CD14-positive monocyte (primary cell): ENCODE data around the gene GOLIM4. TPM values are rescaled to one million over a fixed set of nuclear protein-coding genes. Genes with fewer than 3 reads are reported as not detected.

ENCODE experiments used
- DNase-seq, 3 donors: peaks; one replicate each; pipeline ENCODE4 v3.0.0-alpha.2; 2011 to 2022
- H2AFZ ChIP-seq: 2 replicates; pipeline ENCODE4 v1.6.0; 2012; ENCODE audit warnings: mild to moderate bottlenecking, low read depth, low read length, inconsistent platforms; ENCODE audit not compliant: insufficient read depth, poor library complexity, severe bottlenecking
- H3K27ac ChIP-seq, 2 donors: 1 replicate in 1 of 2; 2 replicates in 1 of 2; pipeline ENCODE4 v1.5.1; 2012 to 2013; ENCODE audit warnings: low read length in 2 of 2, control low read depth in 1 of 2, inconsistent platforms in 1 of 2, low read depth in 1 of 2, mild to moderate bottlenecking in 1 of 2
- H3K27me3 ChIP-seq, 2 donors: one replicate each; pipeline versions ENCODE4 v1.6.0 to v1.6.1; 2011 to 2013; ENCODE audit warnings: low read length in 2 of 2; ENCODE audit not compliant: control insufficient read depth in 2 of 2, insufficient read depth in 2 of 2
- H3K36me3 ChIP-seq, 2 donors: replicated peaks in 1 of 2; 1 replicate in 1 of 2; 2 replicates in 1 of 2; pipeline versions ENCODE4 v1.5.1 to v1.6.1; 2012 to 2013; ENCODE audit warnings: low read length in 2 of 2, control low read depth in 1 of 2, inconsistent platforms in 1 of 2, mild to moderate bottlenecking in 1 of 2; ENCODE audit not compliant: insufficient read depth in 2 of 2, control insufficient read depth in 1 of 2
- H3K4me1 ChIP-seq, 2 donors: 1 replicate in 1 of 2; 2 replicates in 1 of 2; pipeline versions ENCODE4 v1.5.1 to v1.6.1; 2012 to 2013; ENCODE audit warnings: low read length in 2 of 2, control low read depth in 1 of 2, inconsistent platforms in 1 of 2, mild to moderate bottlenecking in 1 of 2, moderate library complexity in 1 of 2; ENCODE audit not compliant: insufficient read depth in 2 of 2, control insufficient read depth in 1 of 2
- H3K4me2 ChIP-seq: replicated peaks from 2 replicates; pipeline ENCODE3; 2012; ENCODE audit warnings: low read length, moderate library complexity, mild to moderate bottlenecking; ENCODE audit not compliant: poor library complexity, severe bottlenecking; ENCODE audit errors: extremely low read depth
- H3K4me3 ChIP-seq, 3 experiments: fragments of 200-600 bp in 1 of 3; sonication (generic) in 1 of 3; replicated peaks in 1 of 3; 1 replicate in 2 of 3; 2 replicates in 1 of 3; pipeline ENCODE4 v1.5.1; 2011 to 2013; ENCODE audit warnings: low read length in 3 of 3, mild to moderate bottlenecking in 3 of 3, control low read depth in 2 of 3, low read depth in 2 of 3, inconsistent platforms in 1 of 3, moderate library complexity in 1 of 3
- H3K79me2 ChIP-seq: 2 replicates; pipeline ENCODE4 v1.6.0; 2012; ENCODE audit warnings: mild to moderate bottlenecking, control low read depth, inconsistent platforms, low read length, moderate library complexity; ENCODE audit not compliant: insufficient read depth
- H3K9ac ChIP-seq: 2 replicates; pipeline ENCODE4 v1.6.0; 2017; ENCODE audit warnings: low read length, mild to moderate bottlenecking; ENCODE audit not compliant: insufficient read depth, poor library complexity, severe bottlenecking
- H3K9me3 ChIP-seq, 2 donors: replicated peaks in 1 of 2; 1 replicate in 1 of 2; 2 replicates in 1 of 2; pipeline versions ENCODE4 v1.5.1 to v1.6.1; 2012 to 2013; ENCODE audit warnings: low read length in 2 of 2, control low read depth in 1 of 2; ENCODE audit not compliant: control insufficient read depth in 1 of 2, insufficient read depth in 1 of 2
- H4K20me1 ChIP-seq: 2 replicates; pipeline ENCODE4 v1.6.0; 2012; ENCODE audit warnings: mild to moderate bottlenecking, low read length, control low read depth, moderate library complexity; ENCODE audit not compliant: insufficient read depth
- H3K27ac Mint-ChIP-seq, 7 donors: one replicate each; pipeline ENCODE4 v1.8.0; 2020; ENCODE audit warnings: mild to moderate bottlenecking in 7 of 7, mixed read lengths in 7 of 7, moderate library complexity in 6 of 7, inconsistent platforms in 2 of 7
- H3K27me3 Mint-ChIP-seq, 3 donors: one replicate each; pipeline ENCODE4 v1.8.0; 2021 to 2022; ENCODE audit warnings: low read depth in 3 of 3, mild to moderate bottlenecking in 3 of 3, mixed read lengths in 3 of 3, moderate library complexity in 3 of 3, inconsistent platforms in 1 of 3
- H3K36me3 Mint-ChIP-seq, 2 donors: one replicate each; pipeline ENCODE4 v1.8.0; 2020; ENCODE audit warnings: mixed read lengths in 2 of 2, inconsistent platforms in 1 of 2, mild to moderate bottlenecking in 1 of 2
- H3K4me1 Mint-ChIP-seq: one replicate; pipeline ENCODE4 v1.8.0; 2020; ENCODE audit warnings: mild to moderate bottlenecking, mixed read lengths
- H3K4me3 Mint-ChIP-seq, 2 donors: one replicate each; pipeline ENCODE4 v1.8.0; 2020; ENCODE audit warnings: mild to moderate bottlenecking in 2 of 2, mixed read lengths in 2 of 2, moderate library complexity in 1 of 2
- H3K9me3 Mint-ChIP-seq, 7 donors: one replicate each; pipeline ENCODE4 v1.8.0; 2020 to 2022; ENCODE audit warnings: mixed read lengths in 7 of 7, mild to moderate bottlenecking in 6 of 7, moderate library complexity in 6 of 7, inconsistent platforms in 2 of 7
- CTCF ChIP-seq: fragments of 200-600 bp; IDR thresholded peaks from one replicate; pipeline ENCODE4 v1.8.0; 2022; ENCODE audit warnings: antibody characterized with exemption, mild to moderate bottlenecking
- WGBS: methylation state at CpG from one replicate; pipeline ENCODE4 v1.1.5; 2013; ENCODE audit warnings: missing lambda C conversion rate; ENCODE audit not compliant: insufficient coverage; 5-methylcytosine and 5-hydroxymethylcytosine counted together
- intact Hi-C, 2 donors: fragments of 100-400 bp; cut with micrococcal nuclease; formaldehyde crosslinking; loops; one replicate each; pipeline versions ENCODE4 v1.15.0 to v1.15.1; 2023
- polyA plus RNA-seq, 3 donors: library from polyadenylated mRNA; depleted of rRNA in 1 of 3; unstranded in 2 of 3; stranded (reverse) in 1 of 3; fragments of 300-500 nt in 2 of 3; fragments of >200 nt in 1 of 3; fragmentation: Illumina TruSeq in 2 of 3; gene quantifications; 1 replicate in 2 of 3; 2 replicates in 1 of 3; pipeline ENCODE4 v1.2.3, GENCODE V29; 2012 to 2021

Gene GOLIM4
- polyA plus RNA-seq, 3 donors = 3.5 to 6.4 (median 5.8) TPM

- DNase-seq = no peak
- Histone ChIP-seq H3K27me3 (no peaks in the 10 kb centered on the region), H3K36me3 (no peaks in the 10 kb centered on the region), H3K9me3 (no peaks in the 10 kb centered on the region), H3K9ac (no peak overlapping the region), H3K4me1 (no peaks in the 10 kb centered on the region), H3K4me3 (no peak overlapping the region), H3K79me2 (no peaks in the 10 kb centered on the region), H4K20me1 (no peaks in the 10 kb centered on the region), H3K27ac (no peak overlapping the region), H2AFZ (no peak overlapping the region), H3K4me2 (no peak overlapping the region)
- TF ChIP-seq CTCF = no peak
- H3K4me3 Mint-ChIP-seq = no peak overlapping the region
- peaks cover 3 to 8% of the 10 kb centered on the region in 2 donors for H3K36me3 Mint-ChIP-seq
- H3K27ac Mint-ChIP-seq = no peak overlapping the region
- no peaks in the 10 kb centered on the region for H3K9me3 Mint-ChIP-seq
- peaks cover 8% of the 10 kb centered on the region for H3K4me1 Mint-ChIP-seq
- H3K27me3 Mint-ChIP-seq = peaks cover 0 to 1% (median 0%) of the 10 kb centered on the region in 3 donors
- intact Hi-C loops = no loop called here
Measured at GRCh38 chr3:168072323-168072650, 23.4 kb downstream of the GOLIM4 start.

DNA sequence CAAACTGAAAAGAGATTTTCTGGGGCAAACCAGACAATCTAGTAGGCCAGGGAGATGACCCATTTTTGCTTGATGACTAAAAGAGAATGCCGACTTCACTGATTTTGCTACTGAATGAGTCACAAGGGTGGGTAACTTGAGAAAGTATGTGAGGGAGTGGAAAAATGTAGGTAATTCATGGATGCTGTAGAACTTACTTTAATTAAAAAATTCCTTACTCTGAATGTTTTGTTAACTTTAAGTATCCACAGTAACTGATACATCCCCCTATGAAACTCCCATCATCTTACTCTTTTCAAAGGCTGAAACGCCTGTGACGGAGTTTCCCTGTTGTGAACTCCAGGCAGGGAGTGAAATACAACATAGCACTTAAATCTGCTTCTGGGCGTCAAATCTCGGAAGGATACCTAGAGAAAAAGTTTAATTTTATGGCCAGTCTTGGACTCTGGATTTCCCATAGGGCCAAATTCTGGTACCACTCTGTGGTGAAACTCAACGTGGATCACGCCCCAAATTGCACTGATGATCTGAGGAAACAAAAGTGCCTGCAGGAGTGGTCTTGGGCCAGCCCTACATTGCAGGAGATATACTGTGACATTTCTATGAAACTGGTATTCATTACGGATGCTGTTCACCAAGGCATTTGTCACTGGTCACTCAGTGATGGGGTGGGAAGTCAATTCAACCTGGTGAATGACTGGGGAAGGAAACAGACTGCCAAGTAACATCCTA is 24.0 kb downstream of the GOLIM4 start:
- Histone ChIP-seq H4K20me1 (no peaks in the 10 kb centered on the region), H3K9me3 (no peaks in the 10 kb centered on the region), H3K36me3 (no peaks in the 10 kb centered on the region), H3K79me2 (no peaks in the 10 kb centered on the region), H3K4me1 (no peaks in the 10 kb centered on the region), H3K27me3 (no peaks in the 10 kb centered on the region), H2AFZ (no peak overlapping the region), H3K9ac (no peak overlapping the region), H3K4me3 (no peak overlapping the region), H3K27ac (no peak overlapping the region), H3K4me2 (no peak overlapping the region)
- no peak overlapping the region for H3K4me3 Mint-ChIP-seq
- no peaks in the 10 kb centered on the region for H3K9me3 Mint-ChIP-seq
- H3K36me3 Mint-ChIP-seq = peaks cover 0 to 5% of the 10 kb centered on the region in 2 donors
- H3K27ac Mint-ChIP-seq = no peak overlapping the region
- 92% methylated on average over 6 of the region's 8 CpGs for WGBS
- no peak for TF ChIP-seq CTCF
- no peak for DNase-seq
- H3K27me3 Mint-ChIP-seq = peaks cover 0 to 1% (median 0%) of the 10 kb centered on the region in 3 donors
- intact Hi-C loops = no loop called here
- peaks cover 10% of the 10 kb centered on the region for H3K4me1 Mint-ChIP-seq
